ENCODE data around the gene CCDC27.

GRCh38 chr1:3735027-3735681 lies 17.1 kb upstream of the CCDC27 start:
- TF ChIP-seq EZH2 (IDR thresholded peaks at IDR 0.05; ENCODE audit: insufficient read depth, low read length), result no peak
- no peak for TF ChIP-seq CTCF (IDR thresholded peaks at IDR 0.05; ENCODE audit: insufficient read depth, low read depth, low read length)
